Measurements from ENCODE around the gene LIPC. TPM values are rescaled to one million over a fixed set of nuclear protein-coding genes. Genes with fewer than 3 reads are reported as not detected.

The LIPC gene
- total RNA-seq, 1 donor from 2014 or later: 0.64 TPM

GRCh38 chr15:58471348-58471747 is 39.6 kb downstream of the LIPC start:
- Histone ChIP-seq H3K36me3 (no peaks in the 10 kb centered on the region), H3K4me3 (no peak overlapping the region), H3K27ac (no peak overlapping the region), H3K9me3 (no peaks in the 10 kb centered on the region), H3K4me1 (peaks cover 25% of the 10 kb centered on the region), H3K27me3 (no peaks in the 10 kb centered on the region)
- ATAC-seq (no peak), DNase-seq (no peak)
- intact Hi-C loops (cut with DNase I): no loop called here
- no peak for TF ChIP-seq CTCF (IDR thresholded peaks at IDR 0.05)

DNA sequence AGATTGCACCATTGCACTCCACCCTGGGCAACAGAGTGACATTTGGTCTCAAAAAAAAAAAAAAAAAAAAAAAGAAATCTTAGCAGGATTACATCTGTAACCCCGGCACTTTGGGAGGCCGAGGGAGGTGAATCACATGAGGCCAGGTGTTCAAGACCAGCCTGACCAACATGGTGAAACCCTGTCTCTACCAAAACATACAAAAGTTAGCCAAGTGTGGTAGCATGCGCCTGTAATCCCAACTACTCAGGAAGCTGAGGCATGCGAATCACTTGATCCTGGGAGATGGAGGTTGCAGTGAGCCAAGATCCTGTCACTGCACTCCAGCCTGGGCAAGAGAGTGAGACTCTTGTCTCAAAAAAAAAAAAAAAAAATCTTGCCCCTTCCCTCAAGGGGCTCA is 40.4 kb downstream of the LIPC start:
- peaks cover 32% of the 10 kb centered on the region for H3K4me1 ChIP-seq
- H3K4me3 ChIP-seq: no peak overlapping the region
- ATAC-seq (no peak), DNase-seq (no peak)
- H3K9me3 ChIP-seq: no peaks in the 10 kb centered on the region
- no peaks in the 10 kb centered on the region for H3K27me3 ChIP-seq
- no peaks in the 10 kb centered on the region for H3K36me3 ChIP-seq
- H3K27ac ChIP-seq: no peak overlapping the region
- intact Hi-C loops (cut with DNase I): no loop called here
- TF ChIP-seq CTCF (IDR thresholded peaks at IDR 0.05): no peak

GRCh38 chr15:58472821-58473581 is 41.2 kb downstream of the LIPC start:
- Histone ChIP-seq H3K27me3 (no peaks in the 10 kb centered on the region), H3K27ac (no peak overlapping the region), H3K4me1 (peaks cover 36% of the 10 kb centered on the region), H3K36me3 (no peaks in the 10 kb centered on the region), H3K4me3 (no peak overlapping the region), H3K9me3 (no peaks in the 10 kb centered on the region)
- intact Hi-C loops (cut with DNase I): no loop called here
- no peak for DNase-seq
- TF ChIP-seq CTCF (IDR thresholded peaks at IDR 0.05): no peak
- ATAC-seq: no peak

GRCh38 chr15:58473724-58474123 is 41.9 kb downstream of the LIPC start:
- H3K27me3 ChIP-seq: no peaks in the 10 kb centered on the region
- intact Hi-C loops (cut with DNase I): no loop called here
- DNase-seq: no peak
- TF ChIP-seq CTCF (IDR thresholded peaks at IDR 0.05): no peak
- no peaks in the 10 kb centered on the region for H3K9me3 ChIP-seq
- H3K4me3 ChIP-seq: no peak overlapping the region
- no peak overlapping the region for H3K27ac ChIP-seq
- H3K4me1 ChIP-seq: peaks cover 36% of the 10 kb centered on the region
- ATAC-seq: peak; percentile 18
- no peaks in the 10 kb centered on the region for H3K36me3 ChIP-seq

- H3K9me3 ChIP-seq: no peaks in the 10 kb centered on the region
- no peak overlapping the region for H3K4me3 ChIP-seq
- H3K36me3 ChIP-seq: no peaks in the 10 kb centered on the region
- H3K4me1 ChIP-seq: peaks cover 36% of the 10 kb centered on the region
- ATAC-seq (no peak), DNase-seq (peak; percentile 35)
- intact Hi-C loops (cut with DNase I): no loop called here
- H3K27me3 ChIP-seq: no peaks in the 10 kb centered on the region
- no peak overlapping the region for H3K27ac ChIP-seq
- no peak for TF ChIP-seq CTCF (IDR thresholded peaks at IDR 0.05)
Measured at GRCh38 chr15:58474741-58475323, 43.0 kb downstream of the LIPC start.

Measured in upper lobe of right lung (tissue), 1 donor.